Heart right ventricle (tissue), 16 donors: ENCODE data around the gene ERBIN. TPM values are rescaled to one million over a fixed set of nuclear protein-coding genes. Genes with fewer than 3 reads are reported as not detected.

Experiments used
- ATAC-seq, 8 donors: fragments of 200-7000 bp; cut with Tn5 transposase; one replicate each; pipeline ENCODE4 v1.9.1; 2020; ENCODE audit warnings: mild to moderate bottlenecking in 8 of 8, moderate library complexity in 8 of 8, moderate number of reproducible peaks in 1 of 8
- DNase-seq, 2 donors: peaks; one replicate each; pipeline ENCODE4 v3.0.0-alpha.2; 2020
- H3K27ac ChIP-seq, 10 donors: fragments of 200-600 bp; sonication (generic) in 2 of 10; one replicate each; pipeline versions ENCODE4 v1.5.0 to v1.8.0; 2020 to 2022; ENCODE audit warnings: mild to moderate bottlenecking in 3 of 10
- H3K27me3 ChIP-seq, 7 donors: fragments of 200-600 bp; one replicate each; pipeline ENCODE4 v1.8.0; 2021 to 2022; ENCODE audit warnings: mild to moderate bottlenecking in 2 of 7
- H3K36me3 ChIP-seq, 9 donors: fragments of 200-600 bp; sonication (generic) in 1 of 9; one replicate each; pipeline versions ENCODE4 v1.5.0 to v1.8.0; 2020 to 2022; ENCODE audit warnings: mild to moderate bottlenecking in 2 of 9
- H3K4me1 ChIP-seq, 9 donors: fragments of 200-600 bp; sonication (generic) in 1 of 9; one replicate each; pipeline versions ENCODE4 v1.5.0 to v1.8.0; 2020 to 2022; ENCODE audit warnings: mild to moderate bottlenecking in 4 of 9
- H3K4me3 ChIP-seq, 10 donors: fragments of 200-600 bp; sonication (generic) in 2 of 10; one replicate each; pipeline versions ENCODE4 v1.5.0 to v1.8.0; 2020 to 2022; ENCODE audit warnings: mild to moderate bottlenecking in 7 of 10, moderate library complexity in 2 of 10
- H3K9me3 ChIP-seq, 11 donors: fragments of 200-600 bp in 10 of 11; sonication (generic) in 2 of 11; one replicate each; pipeline versions ENCODE4 v1.5.0 to v1.8.0; 2013 to 2022; ENCODE audit warnings: mild to moderate bottlenecking in 2 of 11, control low read depth in 1 of 11, moderate library complexity in 1 of 11
- WGBS, 2 donors: extraction: QIAGEN DNeasy Blood & Tissue Kit; methylation state at CpG; one replicate each; pipeline ENCODE4 v1.1.7; 2013; ENCODE audit warnings: inconsistent platforms in 1 of 2; 5-methylcytosine and 5-hydroxymethylcytosine counted together
- intact Hi-C, 10 donors: fragments of 100-400 bp; cut with DNase I; formaldehyde crosslinking; loops; one replicate each; pipeline versions ENCODE4 v1.11.1 to v1.14.2; 2022
- polyA plus RNA-seq, 2 donors: library from polyadenylated mRNA; stranded (reverse); fragments of 200-250 nt; gene quantifications; one replicate each; pipeline ENCODE4 v1.2.3, GENCODE V29; 2013
- total RNA-seq, 10 donors: library from RNA; stranded (reverse); fragmentation: NEBNext Ultra II Directional in 3 of 10; extraction: Animal tissue kit (Norgen Biotek cat#: 25700) in 3 of 10; gene quantifications; one replicate each; pipeline versions ENCODE4 v1.2.1 to v1.2.4, GENCODE V29; 2021 to 2023
- TF ChIP-seq, protein P1 (sequence below), 9 donors: fragments of 200-600 bp; sonication (generic) in 2 of 9; IDR thresholded peaks; one replicate each; pipeline versions ENCODE4 v1.5.0 to v1.8.0; 2021 to 2022; ENCODE audit warnings: antibody characterized with exemption in 9 of 9, mild to moderate bottlenecking in 5 of 9, moderate library complexity in 1 of 9
- donor health status: Arrhythmogenic right ventricular cardiomyopathy.
- donor health status: ischemic (EF 13 %, LVEDD 7.1; RV severe dilation, severe dysfunction).
- donor health status: healthy with polysubstance abuse.
- donor health status: DM: no; HTN: yes; CAD: no.
- donor health status: DM: no; HTN: no; CAD: no.
- donor health status: ischemic (EF 25% LVEDD 6.9; RV normal size, moderate dysfunction).
- donor health status: ischemic (EF 25% LVEDD 5.7; RV mildly dilated, moderate dysfunction).
- donor health status: healthy.
- donor health status: DM: yes; HTN: yes; CAD: no.
- donor health status: Ischemic cardiomyopathy.
- donor health status: ischemic (EF 35%, LVEDD 5.7; RV mildly dilated, moderate dysfunction).
- donor health status: nonischemic (EF 11% LVEDD 7.7; RV severe dilation, severe dysfunction).
- donor health status: DM: yes; HTN: yes; CAD: no.
- donor health status: PGD.
- donor health status: ischemic (EF 29% LVEDD 5.4; RV normal size, mild dysfunction).
- donor health status: nonischemic (EF 23%, LVEDD 6.1; RV moderate dilation, normal function).

Gene ERBIN
- total and polyA plus RNA-seq, 12 donors = 7.4 to 63.3 (median 42.5) TPM

GRCh38 chr5:65999061-65999723, 72.8 kb downstream of the ERBIN start:
- H3K4me3 ChIP-seq = no peak overlapping the region
- H3K27me3 ChIP-seq = no peaks in the 10 kb centered on the region
- peaks cover 0 to 6% (median 0%) of the 10 kb centered on the region in 11 donors for H3K9me3 ChIP-seq
- H3K36me3 ChIP-seq = peaks cover 0 to 77% (median 0%) of the 10 kb centered on the region in 9 donors
- ATAC-seq = no peak
- no peak overlapping the region for H3K27ac ChIP-seq
- intact Hi-C loops = no loop called here
- TF ChIP-seq, protein P1, sequence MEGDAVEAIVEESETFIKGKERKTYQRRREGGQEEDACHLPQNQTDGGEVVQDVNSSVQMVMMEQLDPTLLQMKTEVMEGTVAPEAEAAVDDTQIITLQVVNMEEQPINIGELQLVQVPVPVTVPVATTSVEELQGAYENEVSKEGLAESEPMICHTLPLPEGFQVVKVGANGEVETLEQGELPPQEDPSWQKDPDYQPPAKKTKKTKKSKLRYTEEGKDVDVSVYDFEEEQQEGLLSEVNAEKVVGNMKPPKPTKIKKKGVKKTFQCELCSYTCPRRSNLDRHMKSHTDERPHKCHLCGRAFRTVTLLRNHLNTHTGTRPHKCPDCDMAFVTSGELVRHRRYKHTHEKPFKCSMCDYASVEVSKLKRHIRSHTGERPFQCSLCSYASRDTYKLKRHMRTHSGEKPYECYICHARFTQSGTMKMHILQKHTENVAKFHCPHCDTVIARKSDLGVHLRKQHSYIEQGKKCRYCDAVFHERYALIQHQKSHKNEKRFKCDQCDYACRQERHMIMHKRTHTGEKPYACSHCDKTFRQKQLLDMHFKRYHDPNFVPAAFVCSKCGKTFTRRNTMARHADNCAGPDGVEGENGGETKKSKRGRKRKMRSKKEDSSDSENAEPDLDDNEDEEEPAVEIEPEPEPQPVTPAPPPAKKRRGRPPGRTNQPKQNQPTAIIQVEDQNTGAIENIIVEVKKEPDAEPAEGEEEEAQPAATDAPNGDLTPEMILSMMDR (IDR thresholded peaks at IDR 0.05) = no peak
- no peak for DNase-seq
- WGBS, 2 donors = 94% methylated on average over 9 of the region's 9 CpGs
- peaks cover 0 to 4% (median 0%) of the 10 kb centered on the region in 9 donors for H3K4me1 ChIP-seq

DNA sequence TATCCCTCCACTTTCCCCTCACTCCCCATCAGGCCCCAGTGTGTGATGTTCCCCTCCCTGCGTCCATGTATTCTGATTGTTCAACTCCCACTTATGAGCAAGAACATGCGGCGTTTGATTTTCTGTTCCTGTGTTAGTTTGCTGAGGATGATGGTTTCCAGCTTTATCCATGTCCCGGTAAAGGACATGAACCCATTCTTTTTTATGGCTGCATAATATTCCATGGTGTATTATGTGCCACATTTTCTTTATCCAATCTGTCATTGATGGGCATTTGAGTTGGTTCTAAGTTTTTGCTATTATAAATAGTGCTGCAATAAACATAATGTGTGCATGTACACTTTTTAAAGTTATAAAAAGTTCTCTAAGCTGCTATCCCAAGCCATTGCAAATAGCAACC, 75.6 kb downstream of the ERBIN start:
- H3K27ac ChIP-seq = no peak overlapping the region
- TF ChIP-seq, protein P1 (IDR thresholded peaks at IDR 0.05) = no peak
- H3K4me1 ChIP-seq = peaks cover 0 to 4% (median 0%) of the 10 kb centered on the region in 9 donors
- peaks cover 0 to 6% (median 0%) of the 10 kb centered on the region in 11 donors for H3K9me3 ChIP-seq
- H3K36me3 ChIP-seq = peaks cover 0 to 67% (median 0%) of the 10 kb centered on the region in 9 donors
- no peaks in the 10 kb centered on the region for H3K27me3 ChIP-seq
- intact Hi-C loops = no loop called here
- DNase-seq = no peak
- WGBS, 2 donors = 99 to 100% methylated on average over 4 of the region's 4 CpGs
- ATAC-seq = no peak
- H3K4me3 ChIP-seq = no peak overlapping the region

DNA sequence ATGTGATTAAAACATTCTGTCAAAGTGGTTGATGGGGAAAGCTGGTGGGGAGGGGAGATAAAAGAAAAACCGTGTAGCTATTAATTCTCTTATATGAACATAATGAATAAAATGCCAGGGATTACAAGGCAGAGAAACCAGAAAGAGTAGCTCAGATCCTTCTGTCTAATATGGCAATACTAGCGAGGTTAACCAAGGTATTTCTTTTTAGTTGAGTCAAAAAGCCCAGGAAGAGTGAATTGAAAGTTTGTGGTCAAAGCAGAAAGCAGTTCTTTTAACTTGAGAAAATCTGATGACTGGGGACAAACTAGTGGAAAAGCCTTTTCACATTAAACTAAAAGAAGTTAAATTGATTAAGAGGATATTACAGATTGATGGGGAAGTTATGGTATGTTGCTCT, 76.0 kb downstream of the ERBIN start:
- no peak overlapping the region for H3K27ac ChIP-seq
- DNase-seq = no peak
- TF ChIP-seq, protein P1 (IDR thresholded peaks at IDR 0.05) = no peak
- no peak for ATAC-seq
- intact Hi-C loops = no loop called here
- H3K4me1 ChIP-seq = peaks cover 0 to 4% (median 0%) of the 10 kb centered on the region in 9 donors
- peaks cover 0 to 6% (median 0%) of the 10 kb centered on the region in 11 donors for H3K9me3 ChIP-seq
- WGBS, 2 donors = 91 to 94% methylated on average over 2 of the region's 2 CpGs
- H3K27me3 ChIP-seq = no peaks in the 10 kb centered on the region
- no peak overlapping the region for H3K4me3 ChIP-seq
- H3K36me3 ChIP-seq = peaks cover 0 to 64% (median 0%) of the 10 kb centered on the region in 9 donors

DNA sequence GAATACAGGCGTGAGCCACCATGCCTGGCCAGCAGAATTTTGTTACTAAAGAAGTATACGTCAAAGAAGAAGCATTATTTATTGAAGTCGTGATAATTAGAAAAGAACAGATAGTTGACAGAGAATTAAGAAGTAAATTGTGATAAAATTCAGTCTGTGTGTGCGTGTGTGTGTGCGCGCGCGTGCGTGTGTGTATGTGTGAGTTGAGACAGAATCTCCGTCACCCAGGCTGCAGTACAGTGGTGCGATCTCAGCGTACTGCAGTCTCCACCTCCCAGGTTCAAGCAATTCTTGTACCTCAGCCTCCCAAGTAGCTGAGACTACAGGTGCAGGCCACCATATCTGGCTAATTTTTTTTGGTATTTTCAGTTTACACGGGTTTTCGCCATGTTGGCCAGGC, 77.8 kb downstream of the ERBIN start:
- DNase-seq (no peak), ATAC-seq (no peak)
- H3K4me1 ChIP-seq = peaks cover 0 to 4% (median 0%) of the 10 kb centered on the region in 9 donors
- peaks cover 0 to 48% (median 0%) of the 10 kb centered on the region in 9 donors for H3K36me3 ChIP-seq
- TF ChIP-seq, protein P1 (IDR thresholded peaks at IDR 0.05) = no peak
- 98% methylated on average over 14 of the region's 14 CpGs for WGBS, 2 donors
- intact Hi-C loops = no loop called here
- H3K4me3 ChIP-seq = no peak overlapping the region
- H3K27ac ChIP-seq = no peak overlapping the region
- H3K27me3 ChIP-seq = no peaks in the 10 kb centered on the region
- peaks cover 0 to 6% (median 0%) of the 10 kb centered on the region in 11 donors for H3K9me3 ChIP-seq
